Stimulated activated memory B cell treated with anti-CD40 and anti-IgM and Interleukin-4, amounts not matched to agents 10 μg/mL and 1 μg/mL and 100 μg/mL, for 72 hours (primary cell): Measurements from ENCODE around the gene OLFM3.

Experiments
- ATAC-seq: fragments of 150-1000 bp; cut with Tn5 transposase; 2 replicates; pipeline ENCODE4 v1.10.0; 2021
- H3K27ac Mint-ChIP-seq: one replicate; pipeline ENCODE4 v1.8.0; 2022; ENCODE audit warnings: mild to moderate bottlenecking, mixed read lengths
- H3K27me3 Mint-ChIP-seq: one replicate; pipeline ENCODE4 v1.8.0; 2022; ENCODE audit warnings: mixed read lengths
- H3K36me3 Mint-ChIP-seq: one replicate; pipeline ENCODE4 v1.8.0; 2022; ENCODE audit warnings: mixed read lengths
- H3K4me1 Mint-ChIP-seq: one replicate; pipeline ENCODE4 v1.8.0; 2022; ENCODE audit warnings: mixed read lengths
- H3K4me3 Mint-ChIP-seq: one replicate; pipeline ENCODE4 v1.8.0; 2022; ENCODE audit warnings: mild to moderate bottlenecking, moderate library complexity, mixed read lengths
- H3K9me3 Mint-ChIP-seq: one replicate; pipeline ENCODE4 v1.8.0; 2022; ENCODE audit warnings: mixed read lengths

The OLFM3 gene

DNA sequence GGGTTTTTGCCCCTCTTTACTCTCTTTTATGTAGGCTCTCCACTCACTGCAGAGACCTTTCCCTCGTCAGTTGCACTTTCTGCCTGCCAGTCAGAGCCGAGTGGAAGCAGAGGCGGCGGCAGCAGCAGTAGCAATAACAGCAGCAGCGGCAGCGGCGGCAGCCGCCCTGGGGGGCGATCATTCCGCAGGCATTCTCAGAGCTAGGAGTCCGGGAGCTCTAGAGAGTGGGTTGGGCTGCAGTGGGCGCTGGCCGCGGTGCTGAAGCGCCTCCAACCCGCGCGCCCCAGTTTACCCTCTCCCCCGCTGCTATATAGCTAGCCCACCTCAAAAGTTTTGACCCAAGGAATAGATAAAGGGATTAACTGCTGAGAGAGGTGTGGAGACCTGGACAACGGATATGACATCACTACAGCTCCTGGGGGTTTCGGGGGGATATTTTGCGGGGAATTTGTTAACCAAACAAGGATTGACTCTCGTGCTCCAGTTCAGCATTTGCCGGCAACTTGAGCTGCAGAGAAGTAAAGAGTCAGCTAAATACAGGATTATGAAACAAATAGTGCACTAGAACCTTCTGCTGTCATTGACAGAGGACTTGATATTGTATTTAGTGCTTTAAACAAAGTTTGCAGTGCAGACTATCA, at the start of gene OLFM3:
Gene OLFM3, minus strand, starts transcription at position 102 of the 641 bp plus-strand sequence.
- ATAC-seq: no peak
- no peaks in the 10 kb centered on the region for H3K36me3 Mint-ChIP-seq
- H3K27ac Mint-ChIP-seq: no peak within 1 kb of the TSS

DNA sequence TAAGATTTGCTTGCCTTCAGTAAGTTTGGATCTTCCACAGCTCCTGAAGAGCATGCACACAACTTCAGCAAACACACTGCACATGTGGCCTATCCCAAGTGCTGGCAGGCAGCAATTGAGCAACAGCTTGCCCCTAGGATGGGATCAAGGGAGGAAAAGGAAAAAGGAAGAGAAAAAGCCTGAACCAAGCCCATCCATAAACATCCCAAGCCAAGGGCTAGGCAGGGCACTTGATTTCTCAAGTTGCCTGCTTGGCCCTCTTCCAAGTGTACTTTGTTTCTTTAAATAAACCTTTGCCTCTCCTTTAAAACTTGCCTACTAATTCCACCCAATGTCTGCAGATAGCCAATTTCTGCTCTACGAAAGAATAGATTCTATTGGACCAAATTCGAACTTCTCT, 49.0 kb upstream of the OLFM3 start:
- Mint-ChIP-seq H3K27ac (no peak overlapping the region), H3K36me3 (no peaks in the 10 kb centered on the region), H3K4me1 (no peaks in the 10 kb centered on the region), H3K9me3 (peaks cover 5% of the 10 kb centered on the region), H3K4me3 (no peak overlapping the region), H3K27me3 (no peaks in the 10 kb centered on the region)
- ATAC-seq: no peak

More for the DNA sequence above, at the start of gene OLFM3:
- no peaks in the 10 kb centered on the region for H3K9me3 Mint-ChIP-seq
- H3K4me3 Mint-ChIP-seq: no peak within 1 kb of the TSS
- peaks cover 8% of the 10 kb centered on the region for H3K4me1 Mint-ChIP-seq
- peaks cover 17% of the 10 kb centered on the region for H3K27me3 Mint-ChIP-seq

- no peaks in the 10 kb centered on the region for H3K9me3 Mint-ChIP-seq
- H3K36me3 Mint-ChIP-seq: no peaks in the 10 kb centered on the region
- no peaks in the 10 kb centered on the region for H3K4me1 Mint-ChIP-seq
- no peak overlapping the region for H3K27ac Mint-ChIP-seq
- no peak overlapping the region for H3K4me3 Mint-ChIP-seq
- ATAC-seq: no peak
- no peaks in the 10 kb centered on the region for H3K27me3 Mint-ChIP-seq
Measured at GRCh38 chr1:102032534-102032933, 35.8 kb upstream of the OLFM3 start.

DNA sequence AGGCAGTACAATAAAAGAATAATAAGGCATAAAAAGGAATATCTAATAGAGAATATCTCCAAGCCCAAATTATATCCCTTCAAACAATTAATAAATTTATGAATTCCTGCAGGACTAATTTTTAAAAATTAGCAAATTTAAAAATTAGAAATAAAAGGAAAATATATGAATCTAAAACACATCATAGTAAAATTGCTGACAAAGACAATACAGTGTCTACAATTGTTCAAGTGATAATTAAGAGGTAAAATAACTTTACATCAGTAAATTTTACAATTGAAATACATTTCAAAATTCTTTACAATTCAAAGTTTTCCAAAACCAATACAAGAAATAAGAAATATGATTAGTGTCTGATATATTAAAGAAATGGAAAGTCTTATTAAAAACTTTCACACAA, 22.8 kb upstream of the OLFM3 start:
- H3K9me3 Mint-ChIP-seq: peaks cover 5% of the 10 kb centered on the region
- no peak overlapping the region for H3K4me3 Mint-ChIP-seq
- H3K4me1 Mint-ChIP-seq: no peaks in the 10 kb centered on the region
- no peak overlapping the region for H3K27ac Mint-ChIP-seq
- no peaks in the 10 kb centered on the region for H3K27me3 Mint-ChIP-seq
- no peaks in the 10 kb centered on the region for H3K36me3 Mint-ChIP-seq
- no peak for ATAC-seq

GRCh38 chr1:102015728-102016127, 19.0 kb upstream of the OLFM3 start:
- Mint-ChIP-seq H3K27ac (no peak overlapping the region), H3K4me3 (no peak overlapping the region), H3K9me3 (no peaks in the 10 kb centered on the region), H3K4me1 (no peaks in the 10 kb centered on the region), H3K27me3 (no peaks in the 10 kb centered on the region), H3K36me3 (no peaks in the 10 kb centered on the region)
- ATAC-seq: no peak

GRCh38 chr1:102002057-102002456, 5.3 kb upstream of the OLFM3 start:
- Mint-ChIP-seq H3K27ac (no peak overlapping the region), H3K9me3 (no peaks in the 10 kb centered on the region), H3K27me3 (peaks cover 3% of the 10 kb centered on the region), H3K36me3 (no peaks in the 10 kb centered on the region), H3K4me3 (no peak overlapping the region), H3K4me1 (no peaks in the 10 kb centered on the region)
- no peak for ATAC-seq

DNA sequence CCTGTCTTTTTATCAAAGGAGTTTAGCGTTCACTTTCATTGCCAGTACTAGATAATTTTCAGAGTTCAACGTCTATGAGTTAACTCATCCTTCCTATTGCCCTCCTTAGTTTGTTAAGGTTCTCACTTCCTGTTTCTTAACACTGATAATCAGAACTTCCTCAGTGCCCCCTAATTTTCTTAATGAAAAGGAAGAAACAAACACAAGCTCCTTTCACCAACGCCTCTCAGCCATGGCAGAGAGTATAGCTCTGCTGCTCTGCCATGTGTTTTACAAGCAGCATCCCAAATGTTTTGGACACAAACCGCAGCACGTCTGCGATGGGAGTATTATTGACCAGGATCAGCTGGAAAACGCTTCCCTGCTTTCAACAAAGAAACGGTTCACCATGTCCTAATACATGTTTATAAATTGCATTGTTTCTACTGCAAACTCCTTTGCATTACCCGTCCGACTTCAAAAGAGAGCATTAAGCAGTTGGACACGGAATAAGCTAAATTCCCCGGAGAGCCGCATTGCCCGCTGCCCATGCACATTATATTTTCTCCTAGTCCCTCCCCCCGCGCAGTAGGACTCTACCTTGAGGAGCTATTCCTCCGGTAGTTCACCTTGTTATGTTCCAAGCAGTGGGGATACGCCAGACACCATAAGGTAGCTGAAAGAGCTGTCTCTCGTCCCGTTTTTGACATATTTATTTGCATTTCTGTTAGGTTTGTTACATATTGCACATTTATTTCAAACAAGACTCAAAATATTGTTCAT, 561 bp downstream of the OLFM3 start:
- Mint-ChIP-seq H3K9me3 (no peaks in the 10 kb centered on the region), H3K27ac (no peak overlapping the region), H3K36me3 (no peaks in the 10 kb centered on the region), H3K4me3 (no peak overlapping the region), H3K27me3 (peaks cover 17% of the 10 kb centered on the region), H3K4me1 (peaks cover 8% of the 10 kb centered on the region)
- ATAC-seq: no peak

- peaks cover 8% of the 10 kb centered on the region for H3K4me1 Mint-ChIP-seq
- no peaks in the 10 kb centered on the region for H3K36me3 Mint-ChIP-seq
- no peak for ATAC-seq
- H3K27ac Mint-ChIP-seq: no peak overlapping the region
- no peaks in the 10 kb centered on the region for H3K9me3 Mint-ChIP-seq
- no peak overlapping the region for H3K4me3 Mint-ChIP-seq
- peaks cover 17% of the 10 kb centered on the region for H3K27me3 Mint-ChIP-seq
Measured at GRCh38 chr1:101993710-101994109, 3.0 kb downstream of the OLFM3 start.

- Mint-ChIP-seq H3K4me1 (peaks cover 8% of the 10 kb centered on the region), H3K36me3 (no peaks in the 10 kb centered on the region), H3K4me3 (no peak overlapping the region), H3K9me3 (no peaks in the 10 kb centered on the region), H3K27ac (no peak overlapping the region), H3K27me3 (peaks cover 17% of the 10 kb centered on the region)
- ATAC-seq: no peak
Measured at GRCh38 chr1:101992821-101993575, 3.7 kb downstream of the OLFM3 start.

GRCh38 chr1:101980974-101981373, 15.8 kb downstream of the OLFM3 start:
- ATAC-seq: no peak
- Mint-ChIP-seq H3K36me3 (no peaks in the 10 kb centered on the region), H3K27me3 (no peaks in the 10 kb centered on the region), H3K4me3 (no peak overlapping the region), H3K4me1 (no peaks in the 10 kb centered on the region), H3K27ac (no peak overlapping the region), H3K9me3 (no peaks in the 10 kb centered on the region)

- ATAC-seq: no peak
- Mint-ChIP-seq H3K9me3 (no peaks in the 10 kb centered on the region), H3K4me1 (no peaks in the 10 kb centered on the region), H3K4me3 (no peak overlapping the region), H3K27me3 (no peaks in the 10 kb centered on the region), H3K27ac (no peak overlapping the region), H3K36me3 (no peaks in the 10 kb centered on the region)
Measured at GRCh38 chr1:101977266-101977665, 19.5 kb downstream of the OLFM3 start.

GRCh38 chr1:101976161-101976560, 20.6 kb downstream of the OLFM3 start:
- Mint-ChIP-seq H3K4me3 (no peak overlapping the region), H3K9me3 (no peaks in the 10 kb centered on the region)
- no peak for ATAC-seq

GRCh38 chr1:101975371-101975770, 21.4 kb downstream of the OLFM3 start:
- Mint-ChIP-seq H3K36me3 (no peaks in the 10 kb centered on the region), H3K27ac (no peak overlapping the region), H3K27me3 (no peaks in the 10 kb centered on the region), H3K4me3 (no peak overlapping the region), H3K4me1 (no peaks in the 10 kb centered on the region), H3K9me3 (no peaks in the 10 kb centered on the region)
- no peak for ATAC-seq

More at GRCh38 chr1:101976161-101976560, 20.6 kb downstream of the OLFM3 start:
- Mint-ChIP-seq H3K36me3 (no peaks in the 10 kb centered on the region), H3K4me1 (no peaks in the 10 kb centered on the region), H3K27me3 (no peaks in the 10 kb centered on the region), H3K27ac (no peak overlapping the region)

DNA sequence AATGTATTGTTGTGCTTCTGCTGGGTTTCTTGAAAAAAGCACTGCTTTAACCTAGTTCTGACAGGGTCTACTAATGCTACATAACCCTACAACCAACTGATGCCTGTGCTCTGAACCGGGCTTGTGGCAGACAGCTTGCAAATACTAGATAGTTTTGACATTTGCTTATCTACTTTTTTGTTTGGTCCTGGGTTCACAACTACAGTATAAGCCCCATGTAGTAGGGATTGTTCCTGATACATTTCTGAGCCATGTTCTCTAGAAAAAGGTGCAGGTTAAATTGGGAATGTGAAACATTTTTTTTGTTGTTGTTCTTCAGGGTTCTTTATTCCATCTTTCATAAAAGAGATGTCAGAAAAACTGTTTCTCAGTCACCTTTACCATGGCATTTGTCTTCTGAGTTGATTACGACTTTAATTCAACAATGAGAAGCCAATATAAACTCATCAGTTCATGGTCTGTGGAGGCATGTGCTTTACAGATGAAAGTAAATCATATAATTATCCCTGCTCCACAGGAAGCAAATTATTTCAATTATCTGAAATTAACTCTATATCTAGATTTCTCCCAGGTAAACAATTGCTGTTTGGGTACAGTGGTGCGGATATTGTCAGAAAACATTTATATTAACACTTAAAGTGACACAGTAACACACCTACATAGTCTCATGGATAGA, 22.0 kb downstream of the OLFM3 start:
- Mint-ChIP-seq H3K36me3 (no peaks in the 10 kb centered on the region), H3K27me3 (no peaks in the 10 kb centered on the region), H3K9me3 (peaks cover under 1% of the 10 kb centered on the region), H3K4me1 (no peaks in the 10 kb centered on the region), H3K4me3 (no peak overlapping the region), H3K27ac (no peak overlapping the region)
- no peak for ATAC-seq

- H3K9me3 Mint-ChIP-seq: peaks cover 3% of the 10 kb centered on the region
- ATAC-seq: no peak
- no peaks in the 10 kb centered on the region for H3K27me3 Mint-ChIP-seq
- no peak overlapping the region for H3K27ac Mint-ChIP-seq
- no peak overlapping the region for H3K4me3 Mint-ChIP-seq
- no peaks in the 10 kb centered on the region for H3K4me1 Mint-ChIP-seq
- H3K36me3 Mint-ChIP-seq: no peaks in the 10 kb centered on the region
Measured at GRCh38 chr1:101971304-101971703, 25.4 kb downstream of the OLFM3 start.
